ENCODE data around the gene CTNNBL1. TPM values are rescaled to one million over a fixed set of nuclear protein-coding genes. Genes with fewer than 3 reads are reported as not detected.

The CTNNBL1 gene
- total and polyA plus RNA-seq, 7 experiments from 2014 or later, result 41.7 to 93.4 (median 56.4) TPM

DNA sequence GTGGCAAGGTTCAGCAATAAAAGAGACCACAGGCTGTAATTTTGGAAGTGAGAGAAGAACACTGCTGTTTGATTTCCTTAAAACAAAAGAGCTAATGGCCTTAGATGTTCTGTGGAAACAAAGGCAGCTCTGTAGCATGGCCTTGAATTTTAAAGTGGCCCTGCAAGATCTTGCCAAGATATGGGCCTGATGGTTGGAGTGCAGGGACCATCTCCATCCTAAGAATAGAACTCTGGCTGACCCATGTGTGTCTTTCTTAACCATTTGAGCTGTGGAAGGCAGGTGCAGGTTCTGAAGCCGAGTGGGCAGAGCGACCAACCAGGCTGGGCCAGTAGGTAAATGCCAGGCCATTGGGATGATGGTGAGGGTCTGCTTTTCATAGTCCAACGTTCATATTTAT lies 135.3 kb downstream of the CTNNBL1 start:
- Histone ChIP-seq H3K27me3 (ENCODE audit: control insufficient read depth in 2 of 2, insufficient read depth in 2 of 2, low read length in 2 of 2) (no peaks in the 10 kb centered on the region), H3K9me3 (ENCODE audit: control insufficient read depth in 2 of 3, low read length in 3 of 3) (no peaks in the 10 kb centered on the region), H3K4me1 (ENCODE audit: control insufficient read depth in 2 of 2, insufficient read depth in 2 of 2, low read length in 2 of 2) (no peaks in the 10 kb centered on the region), H3K27ac (ENCODE audit: low read depth, low read length) (no peak overlapping the region), H3K4me3 (ENCODE audit: low read length) (no peak overlapping the region), H3K36me3 (ENCODE audit: control insufficient read depth in 2 of 3, insufficient read depth in 3 of 3, low read length in 3 of 3) (peaks cover 0 to 3% (median 0%) of the 10 kb centered on the region in 3 experiments)
- ChIA-PET CTCF (no interaction called here), POLR2A (no interaction called here)
- DNase-seq, result no peak
- Mint-ChIP-seq H3K27ac (peak overlapping the region in 1 of 9 donors; percentile 6), H3K27me3 (no peaks in the 10 kb centered on the region), H3K4me3 (no peak overlapping the region), H3K4me1 (peaks cover 0 to 11% (median 4%) of the 10 kb centered on the region in 7 donors), H3K36me3 (peaks cover 2 to 40% (median 10%) of the 10 kb centered on the region in 5 donors), H3K9me3 (no peaks in the 10 kb centered on the region)
- ATAC-seq, result no peak
- intact Hi-C loops (cut with micrococcal nuclease), result no loop called here

DNA sequence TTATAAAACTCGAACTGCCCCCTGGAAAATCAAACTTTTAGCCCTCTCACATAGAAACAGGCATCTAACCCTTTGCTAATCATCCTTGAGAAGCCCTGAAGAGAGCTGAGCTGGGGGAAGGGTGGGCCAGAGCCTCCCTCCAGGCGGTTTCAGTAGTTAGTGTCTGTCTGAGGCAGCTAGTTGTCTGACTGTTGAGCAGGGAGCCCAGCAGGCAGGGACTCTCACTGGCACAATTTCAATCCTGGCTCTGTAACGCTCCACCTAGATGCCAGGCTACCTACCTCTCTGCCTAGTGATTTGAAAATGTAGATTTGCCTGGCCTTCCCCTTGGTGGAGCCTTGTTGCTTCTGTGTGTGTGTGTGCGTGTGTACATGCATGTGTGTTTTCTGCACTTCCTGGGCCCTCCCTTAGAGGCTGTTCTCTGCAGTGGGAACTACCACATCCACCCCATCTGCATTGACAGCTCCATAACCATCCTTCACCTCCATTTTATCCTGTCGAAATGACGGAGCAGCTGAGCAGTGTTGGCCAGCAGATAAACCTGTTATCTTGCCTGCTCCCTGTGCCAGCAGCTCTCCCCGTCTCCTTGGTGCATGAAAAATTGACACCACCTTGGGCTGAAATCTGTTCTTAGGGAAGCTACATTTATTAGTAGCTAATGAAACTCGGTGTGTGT lies 139.5 kb downstream of the CTNNBL1 start:
- intact Hi-C loops (cut with micrococcal nuclease), result no loop called here
- H3K36me3 Mint-ChIP-seq, result peaks cover 2 to 48% (median 8%) of the 10 kb centered on the region in 5 donors
- Histone ChIP-seq H3K36me3 (ENCODE audit: control insufficient read depth in 2 of 3, insufficient read depth in 3 of 3, low read length in 3 of 3) (peaks cover 0 to 7% (median 0%) of the 10 kb centered on the region in 3 experiments), H3K9me3 (ENCODE audit: control insufficient read depth in 2 of 3, low read length in 3 of 3) (no peaks in the 10 kb centered on the region), H3K27ac (ENCODE audit: low read depth, low read length) (no peak overlapping the region), H3K27me3 (ENCODE audit: control insufficient read depth in 2 of 2, insufficient read depth in 2 of 2, low read length in 2 of 2) (no peaks in the 10 kb centered on the region), H3K4me3 (ENCODE audit: low read length) (no peak overlapping the region), H3K4me1 (ENCODE audit: control insufficient read depth in 2 of 2, insufficient read depth in 2 of 2, low read length in 2 of 2) (no peaks in the 10 kb centered on the region)
- ChIA-PET POLR2A (no interaction called here), CTCF (no interaction called here)
- H3K27ac Mint-ChIP-seq, result peak overlapping the region in 1 of 9 donors; percentile 8
- DNase-seq, result no peak
- no peaks in the 10 kb centered on the region for H3K27me3 Mint-ChIP-seq
- H3K4me3 Mint-ChIP-seq, result no peak overlapping the region
- no peaks in the 10 kb centered on the region for H3K9me3 Mint-ChIP-seq
- ATAC-seq, result no peak
- peaks cover 3 to 15% (median 5%) of the 10 kb centered on the region in 7 donors for H3K4me1 Mint-ChIP-seq

DNA sequence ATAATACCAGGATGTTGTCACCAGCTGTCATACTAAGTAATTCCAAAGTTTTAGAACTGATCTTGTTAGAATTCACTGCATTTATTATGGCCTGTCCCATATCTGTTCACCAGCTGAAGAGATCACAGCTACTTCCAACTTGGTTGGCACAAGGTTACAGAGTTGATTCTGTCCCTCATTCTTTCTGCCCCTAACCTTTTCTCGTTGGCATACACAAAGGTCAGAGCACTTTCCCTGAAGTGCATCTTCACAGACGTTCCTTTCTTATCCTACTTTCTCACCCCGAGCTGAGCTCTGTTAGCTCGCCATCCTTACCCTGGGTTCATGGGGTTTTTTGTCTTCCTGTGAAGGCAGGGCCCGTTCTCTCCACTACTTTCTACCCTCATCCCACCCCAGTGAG lies 143.1 kb downstream of the CTNNBL1 start:
- no peak overlapping the region for H3K4me3 Mint-ChIP-seq
- no peaks in the 10 kb centered on the region for H3K27me3 Mint-ChIP-seq
- no peak overlapping the region for H3K27ac Mint-ChIP-seq
- H3K36me3 ChIP-seq (ENCODE audit: control insufficient read depth in 2 of 3, insufficient read depth in 3 of 3, low read length in 3 of 3), result peaks cover 0 to 29% (median 0%) of the 10 kb centered on the region in 3 experiments
- H3K4me3 ChIP-seq (ENCODE audit: low read length), result no peak overlapping the region
- ChIA-PET CTCF (no interaction called here), POLR2A (no interaction called here)
- intact Hi-C loops (cut with micrococcal nuclease), result no loop called here
- ATAC-seq, result no peak
- H3K36me3 Mint-ChIP-seq, result peaks cover 0 to 50% (median 8%) of the 10 kb centered on the region in 5 donors
- H3K27ac ChIP-seq (ENCODE audit: low read depth, low read length), result no peak overlapping the region
- H3K9me3 Mint-ChIP-seq, result no peaks in the 10 kb centered on the region
- no peaks in the 10 kb centered on the region for H3K9me3 ChIP-seq (ENCODE audit: control insufficient read depth in 2 of 3, low read length in 3 of 3)
- H3K27me3 ChIP-seq (ENCODE audit: control insufficient read depth in 2 of 2, insufficient read depth in 2 of 2, low read length in 2 of 2), result no peaks in the 10 kb centered on the region
- H3K4me1 Mint-ChIP-seq, result peaks cover 0 to 10% (median 4%) of the 10 kb centered on the region in 7 donors
- no peak for DNase-seq
- no peaks in the 10 kb centered on the region for H3K4me1 ChIP-seq (ENCODE audit: control insufficient read depth in 2 of 2, insufficient read depth in 2 of 2, low read length in 2 of 2)

DNA sequence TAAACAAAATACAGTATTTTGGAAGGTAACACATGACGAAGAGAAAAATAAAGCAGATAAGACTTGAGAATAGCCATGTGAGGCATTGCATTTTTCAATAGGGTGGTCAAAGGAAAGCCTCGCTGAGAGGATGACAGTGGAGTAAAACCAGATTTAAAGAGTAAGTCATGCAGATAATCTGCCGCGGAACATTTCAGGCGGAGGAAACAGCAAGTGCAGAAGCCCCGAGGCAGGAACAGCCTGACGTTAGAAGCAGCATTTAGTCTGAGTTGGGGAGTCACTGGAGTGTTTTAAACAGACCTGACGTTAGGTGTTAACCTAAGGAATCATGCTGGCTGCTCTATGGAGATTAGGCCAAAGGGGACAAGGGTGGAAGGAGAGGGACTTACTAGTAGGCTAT lies 144.1 kb downstream of the CTNNBL1 start:
- Mint-ChIP-seq H3K4me1 (peaks cover 0 to 10% (median 4%) of the 10 kb centered on the region in 7 donors), H3K27me3 (no peaks in the 10 kb centered on the region), H3K4me3 (no peak overlapping the region), H3K27ac (peak overlapping the region in 1 of 9 donors; percentile 1), H3K9me3 (no peaks in the 10 kb centered on the region), H3K36me3 (peaks cover 0 to 54% (median 11%) of the 10 kb centered on the region in 5 donors)
- H3K4me3 ChIP-seq (ENCODE audit: low read length), result no peak overlapping the region
- peaks cover 0 to 38% (median 0%) of the 10 kb centered on the region in 3 experiments for H3K36me3 ChIP-seq (ENCODE audit: control insufficient read depth in 2 of 3, insufficient read depth in 3 of 3, low read length in 3 of 3)
- ChIA-PET POLR2A (no interaction called here), CTCF (no interaction called here)
- intact Hi-C loops (cut with micrococcal nuclease), result no loop called here
- no peaks in the 10 kb centered on the region for H3K4me1 ChIP-seq (ENCODE audit: control insufficient read depth in 2 of 2, insufficient read depth in 2 of 2, low read length in 2 of 2)
- no peaks in the 10 kb centered on the region for H3K27me3 ChIP-seq (ENCODE audit: control insufficient read depth in 2 of 2, insufficient read depth in 2 of 2, low read length in 2 of 2)
- no peak for DNase-seq
- no peak for ATAC-seq
- H3K9me3 ChIP-seq (ENCODE audit: control insufficient read depth in 2 of 3, low read length in 3 of 3), result no peaks in the 10 kb centered on the region
- H3K27ac ChIP-seq (ENCODE audit: low read depth, low read length), result no peak overlapping the region

DNA sequence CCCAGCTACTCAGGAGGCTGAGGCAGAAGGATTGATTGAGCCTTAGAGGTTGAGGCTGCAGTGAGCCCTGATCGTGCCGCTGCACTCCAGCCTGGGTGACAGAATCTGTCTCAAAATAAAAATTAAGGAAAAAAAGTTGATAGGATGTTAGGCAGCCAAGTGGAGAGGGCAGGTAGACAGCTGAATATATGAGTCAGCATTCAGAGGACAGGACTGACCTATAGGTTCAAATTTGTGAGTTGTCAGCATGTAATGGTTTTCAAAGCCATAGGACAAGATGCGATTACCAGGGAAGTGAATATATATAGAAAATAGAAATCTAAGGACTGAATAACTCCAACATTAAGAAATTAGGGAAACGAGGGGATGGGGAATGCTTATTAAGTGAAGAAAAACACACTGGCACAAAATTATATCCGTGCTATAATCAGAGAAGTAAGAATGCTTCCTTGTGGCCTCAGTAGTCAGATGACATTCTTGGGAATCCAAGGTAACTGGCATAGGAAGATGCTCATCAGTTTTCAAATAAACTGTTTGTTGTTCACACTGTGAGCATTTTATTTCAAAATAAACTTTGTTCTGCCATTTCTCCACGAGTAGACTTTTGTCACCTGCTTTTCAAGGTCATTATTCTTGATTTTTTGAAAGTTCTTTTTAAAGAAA lies 145.1 kb downstream of the CTNNBL1 start:
- ATAC-seq (no peak), DNase-seq (no peak)
- Histone ChIP-seq H3K4me3 (ENCODE audit: low read length) (no peak overlapping the region), H3K4me1 (ENCODE audit: control insufficient read depth in 2 of 2, insufficient read depth in 2 of 2, low read length in 2 of 2) (no peaks in the 10 kb centered on the region), H3K36me3 (ENCODE audit: control insufficient read depth in 2 of 3, insufficient read depth in 3 of 3, low read length in 3 of 3) (peaks cover 0 to 45% (median 0%) of the 10 kb centered on the region in 3 experiments), H3K27me3 (ENCODE audit: control insufficient read depth in 2 of 2, insufficient read depth in 2 of 2, low read length in 2 of 2) (no peaks in the 10 kb centered on the region), H3K27ac (ENCODE audit: low read depth, low read length) (no peak overlapping the region), H3K9me3 (ENCODE audit: control insufficient read depth in 2 of 3, low read length in 3 of 3) (no peaks in the 10 kb centered on the region)
- ChIA-PET POLR2A (no interaction called here), CTCF (no interaction called here)
- H3K4me1 Mint-ChIP-seq, result peaks cover 0 to 10% (median 4%) of the 10 kb centered on the region in 7 donors
- H3K27ac Mint-ChIP-seq, result peak overlapping the region in 1 of 9 donors; percentile 63
- H3K4me3 Mint-ChIP-seq, result no peak overlapping the region
- H3K9me3 Mint-ChIP-seq, result no peaks in the 10 kb centered on the region
- peaks cover 0 to 56% (median 15%) of the 10 kb centered on the region in 5 donors for H3K36me3 Mint-ChIP-seq
- no peaks in the 10 kb centered on the region for H3K27me3 Mint-ChIP-seq
- intact Hi-C loops (cut with micrococcal nuclease), result no loop called here

DNA sequence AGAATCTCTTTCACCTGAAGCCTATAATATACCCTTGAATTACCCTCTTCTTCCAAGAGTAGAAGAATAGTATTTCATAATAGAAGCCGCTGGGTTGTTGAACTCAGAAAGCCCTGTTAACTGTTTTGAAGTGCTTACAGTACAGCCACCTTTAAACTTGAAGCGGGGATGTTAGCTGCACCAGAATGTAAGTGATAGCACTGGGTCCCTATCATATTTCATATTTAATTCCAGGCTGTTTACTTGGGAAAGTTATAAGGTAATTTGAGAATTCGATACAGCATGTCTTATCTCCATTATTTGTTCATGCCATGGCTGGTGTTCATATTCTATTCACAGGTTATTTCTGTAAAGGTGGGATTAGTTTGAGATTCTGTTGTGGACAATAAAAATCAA lies 145.6 kb downstream of the CTNNBL1 start:
- intact Hi-C loops (cut with micrococcal nuclease), result no loop called here
- Histone ChIP-seq H3K4me1 (ENCODE audit: control insufficient read depth in 2 of 2, insufficient read depth in 2 of 2, low read length in 2 of 2) (no peaks in the 10 kb centered on the region), H3K36me3 (ENCODE audit: control insufficient read depth in 2 of 3, insufficient read depth in 3 of 3, low read length in 3 of 3) (peaks cover 0 to 50% (median 0%) of the 10 kb centered on the region in 3 experiments), H3K27ac (ENCODE audit: low read depth, low read length) (no peak overlapping the region), H3K4me3 (ENCODE audit: low read length) (no peak overlapping the region), H3K27me3 (ENCODE audit: control insufficient read depth in 2 of 2, insufficient read depth in 2 of 2, low read length in 2 of 2) (no peaks in the 10 kb centered on the region), H3K9me3 (ENCODE audit: control insufficient read depth in 2 of 3, low read length in 3 of 3) (no peaks in the 10 kb centered on the region)
- DNase-seq, result no peak
- peaks cover 0 to 10% (median 4%) of the 10 kb centered on the region in 7 donors for H3K4me1 Mint-ChIP-seq
- H3K36me3 Mint-ChIP-seq, result peaks cover 0 to 56% (median 15%) of the 10 kb centered on the region in 5 donors
- ChIA-PET POLR2A (no interaction called here), CTCF (no interaction called here)
- H3K27me3 Mint-ChIP-seq, result no peaks in the 10 kb centered on the region
- no peak for ATAC-seq
- H3K27ac Mint-ChIP-seq, result no peak overlapping the region
- no peaks in the 10 kb centered on the region for H3K9me3 Mint-ChIP-seq
- no peak overlapping the region for H3K4me3 Mint-ChIP-seq

DNA sequence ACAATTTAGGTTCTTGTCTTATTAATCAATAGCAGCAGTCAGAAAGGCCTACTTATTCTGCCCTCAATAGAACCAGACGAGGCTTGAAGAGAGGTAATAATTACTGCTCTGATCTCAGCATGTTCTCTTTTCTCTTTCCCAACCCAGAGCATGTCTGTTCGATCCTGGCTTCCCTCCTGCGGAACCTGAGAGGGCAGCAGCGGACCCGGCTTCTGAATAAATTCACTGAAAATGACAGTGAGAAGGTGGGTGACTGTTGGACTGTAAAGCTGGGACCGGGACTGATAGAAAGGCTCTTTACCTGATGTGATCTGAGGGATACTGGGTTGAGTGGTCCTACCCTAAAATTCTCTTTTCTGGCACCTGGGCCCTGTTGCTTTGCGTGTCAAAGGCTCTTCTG lies 146.1 kb downstream of the CTNNBL1 start:
- no peak for DNase-seq
- ChIA-PET POLR2A (no interaction called here), CTCF (no interaction called here)
- peaks cover 0 to 58% (median 15%) of the 10 kb centered on the region in 5 donors for H3K36me3 Mint-ChIP-seq
- Histone ChIP-seq H3K36me3 (ENCODE audit: control insufficient read depth in 2 of 3, insufficient read depth in 3 of 3, low read length in 3 of 3) (peaks cover 0 to 51% (median 0%) of the 10 kb centered on the region in 3 experiments), H3K4me3 (ENCODE audit: low read length) (no peak overlapping the region), H3K27me3 (ENCODE audit: control insufficient read depth in 2 of 2, insufficient read depth in 2 of 2, low read length in 2 of 2) (no peaks in the 10 kb centered on the region), H3K4me1 (ENCODE audit: control insufficient read depth in 2 of 2, insufficient read depth in 2 of 2, low read length in 2 of 2) (no peaks in the 10 kb centered on the region), H3K27ac (ENCODE audit: low read depth, low read length) (no peak overlapping the region), H3K9me3 (ENCODE audit: control insufficient read depth in 2 of 3, low read length in 3 of 3) (no peaks in the 10 kb centered on the region)
- no peak overlapping the region for H3K4me3 Mint-ChIP-seq
- intact Hi-C loops (cut with micrococcal nuclease), result no loop called here
- ATAC-seq, result no peak
- H3K27ac Mint-ChIP-seq, result no peak overlapping the region
- H3K9me3 Mint-ChIP-seq, result no peaks in the 10 kb centered on the region
- H3K4me1 Mint-ChIP-seq, result peaks cover 0 to 10% (median 4%) of the 10 kb centered on the region in 7 donors
- no peaks in the 10 kb centered on the region for H3K27me3 Mint-ChIP-seq

All from naive thymus-derived CD4-positive, alpha-beta T cell (primary cell).